ENCODE results near the gene TFCP2L1.
"Not testable (repeated sequence)": the region's sequence is repeated elsewhere in the genome, so short reads cannot be mapped to it uniquely, and the experiment has no call there.

TFCP2L1 gene

GRCh38 chr2:121294881-121295840, 10.2 kb upstream of the TFCP2L1 start:
- DNase-seq, result no peak

- no peak for DNase-seq
Measured at GRCh38 chr2:121293450-121294325, 8.7 kb upstream of the TFCP2L1 start.

DNA sequence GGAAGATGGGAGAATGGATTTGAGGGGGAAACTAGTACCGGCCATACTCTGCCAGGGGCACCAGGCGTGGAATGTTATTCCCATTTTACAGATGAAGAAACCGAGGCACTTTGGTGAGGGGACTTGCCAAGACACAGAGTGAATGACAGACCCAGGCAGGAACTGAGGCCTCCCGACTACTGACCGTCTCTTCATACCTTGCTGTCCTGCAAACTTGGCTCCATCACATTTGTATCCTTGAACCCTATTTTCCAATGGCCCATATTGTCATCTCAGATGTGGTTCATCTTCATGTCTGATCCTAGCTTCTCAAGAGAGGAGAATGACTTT, 6.2 kb upstream of the TFCP2L1 start:
- no peak for DNase-seq

- no peak for DNase-seq
Measured at GRCh38 chr2:121289271-121289670, 4.3 kb upstream of the TFCP2L1 start.

GRCh38 chr2:121288454-121289231, 3.6 kb upstream of the TFCP2L1 start:
- DNase-seq, result no peak

DNA sequence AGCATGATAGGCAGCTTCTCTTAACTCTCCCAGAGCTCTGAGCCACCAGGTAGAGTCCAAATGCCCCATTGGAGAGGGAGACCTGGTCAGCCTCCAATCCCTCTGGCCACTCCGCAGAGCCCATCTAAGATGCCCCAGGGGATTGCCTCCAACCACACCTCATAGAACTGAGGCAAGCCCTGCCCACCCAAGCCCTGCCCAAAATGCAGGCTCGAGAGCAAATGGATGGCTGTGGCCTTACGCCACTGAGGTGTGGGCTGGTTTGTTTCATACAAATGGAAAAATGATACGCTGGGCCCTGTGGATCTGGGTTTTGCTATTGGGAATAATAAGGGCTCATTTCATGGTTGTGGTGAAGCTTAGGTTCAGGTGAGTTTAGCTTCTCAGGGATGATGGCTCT, 3.0 kb upstream of the TFCP2L1 start:
- no peak for DNase-seq

DNA sequence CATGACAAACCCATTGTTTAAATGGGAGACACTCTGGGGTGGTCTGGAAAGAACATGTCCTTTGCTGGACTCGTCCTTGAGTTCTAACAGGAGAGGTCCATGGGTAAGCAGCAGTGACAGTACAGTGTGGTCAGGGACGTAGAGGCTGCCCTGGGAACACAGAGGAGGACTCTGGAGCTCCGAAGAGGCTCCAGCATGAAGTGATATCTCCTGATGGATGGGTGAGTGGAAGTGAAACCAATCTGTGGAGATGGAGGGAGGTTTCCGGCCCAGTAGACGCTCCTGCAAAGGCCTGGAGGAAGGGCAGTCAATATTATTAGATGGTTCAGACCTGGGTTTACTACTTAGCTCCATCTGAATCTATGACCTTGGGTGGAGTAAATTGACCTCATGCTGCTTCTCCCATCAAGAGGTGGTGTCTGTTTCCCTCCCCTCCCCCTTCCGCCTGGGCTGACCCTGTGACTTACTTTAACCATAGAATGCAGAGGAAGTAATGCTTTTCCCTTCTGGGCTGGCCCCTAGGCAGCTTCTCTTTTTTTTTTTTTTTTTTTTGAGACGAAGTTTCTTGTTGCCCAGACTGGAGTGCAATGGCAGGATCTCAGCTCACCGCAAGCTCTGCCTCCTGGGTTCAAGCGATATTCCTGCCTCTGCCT, 2.3 kb upstream of the TFCP2L1 start:
- no peak for DNase-seq

- DNase-seq, result no peak
Measured at GRCh38 chr2:121286506-121286905, 1.5 kb upstream of the TFCP2L1 start.

DNA sequence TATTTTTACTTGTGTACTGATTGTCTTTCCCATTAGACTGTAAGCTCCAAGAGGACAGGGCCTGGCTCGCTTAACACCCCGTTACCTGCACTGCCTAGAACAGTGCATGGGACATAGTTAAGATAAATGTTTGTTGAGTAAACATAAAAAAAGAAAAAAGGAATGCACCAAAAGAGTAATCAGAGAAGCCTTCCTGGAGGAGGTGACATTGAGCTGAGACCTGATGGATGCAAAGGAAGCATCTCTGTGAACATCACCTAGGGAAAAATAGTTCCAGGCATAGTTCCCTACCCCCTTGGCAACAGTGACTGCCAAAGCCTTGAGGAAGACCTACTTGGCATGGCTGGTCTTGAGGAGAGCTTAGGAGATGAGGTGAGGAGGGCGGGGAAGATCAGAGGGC, 924 bp upstream of the TFCP2L1 start:
- DNase-seq, result no peak

DNA sequence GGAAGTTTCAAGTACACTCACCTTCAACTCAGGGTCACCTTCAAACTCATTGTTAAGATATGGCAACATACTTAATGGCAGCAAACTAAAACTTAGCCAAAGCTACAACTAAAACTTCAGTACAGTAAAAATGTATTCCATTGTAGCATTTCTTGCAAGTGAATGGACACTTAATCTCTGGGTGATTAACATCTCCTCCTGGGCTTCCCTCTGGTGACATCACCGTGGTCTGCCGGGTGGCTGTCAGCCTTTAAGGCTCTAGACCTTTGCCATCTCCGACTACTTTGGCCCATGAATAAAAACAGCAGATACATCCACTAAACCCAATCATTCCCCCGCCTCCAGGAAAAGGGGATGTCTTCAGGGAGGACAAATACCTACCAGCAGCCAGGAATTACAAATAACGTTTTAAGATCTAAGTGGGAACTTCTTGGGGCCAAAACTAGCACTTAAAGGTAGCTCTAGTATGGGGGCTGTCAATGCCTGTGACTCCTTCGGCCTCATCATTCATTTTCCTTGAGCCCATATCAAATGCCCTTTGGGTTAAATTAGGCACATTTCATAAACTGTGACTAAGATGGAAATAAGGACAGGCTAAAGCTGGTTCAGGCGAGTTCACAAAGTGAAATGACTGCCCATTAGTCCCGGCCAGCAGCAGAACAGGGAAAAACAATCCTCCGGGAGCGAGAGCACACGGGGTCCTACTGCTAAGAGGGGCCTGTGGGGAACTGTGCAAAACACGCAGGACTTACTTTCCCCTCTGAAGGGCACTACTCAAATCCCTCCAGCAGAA, 1.1 kb downstream of the TFCP2L1 start:
- DNase-seq, result no peak

DNA sequence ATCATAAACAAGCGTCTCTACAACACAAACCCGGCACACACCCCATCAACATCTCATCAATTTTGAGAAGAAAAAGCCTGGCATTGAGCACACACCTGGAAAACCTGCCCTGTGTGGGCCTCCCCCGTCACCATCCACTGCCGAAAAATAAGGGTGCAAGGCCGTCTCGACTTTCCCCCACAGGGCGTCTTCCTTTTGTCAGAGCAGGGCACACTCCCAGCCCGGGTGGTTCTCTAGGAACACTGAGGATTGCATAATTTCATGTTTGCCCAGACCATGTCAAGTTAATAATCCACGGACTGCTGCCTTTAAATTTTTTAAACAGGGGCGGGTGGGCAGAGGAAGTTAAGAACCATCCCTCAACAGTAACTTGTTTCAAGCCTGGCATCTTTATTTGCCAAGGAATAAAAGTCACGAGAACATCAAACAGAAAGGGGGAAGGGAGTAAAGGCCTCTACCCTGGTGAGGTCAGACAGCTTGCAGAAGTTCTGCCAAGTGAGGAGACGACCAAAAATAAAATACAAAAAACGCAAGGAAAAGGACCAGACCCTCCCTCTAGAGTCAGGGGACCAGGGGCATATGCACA, 2.1 kb downstream of the TFCP2L1 start:
- DNase-seq, result no peak

DNA sequence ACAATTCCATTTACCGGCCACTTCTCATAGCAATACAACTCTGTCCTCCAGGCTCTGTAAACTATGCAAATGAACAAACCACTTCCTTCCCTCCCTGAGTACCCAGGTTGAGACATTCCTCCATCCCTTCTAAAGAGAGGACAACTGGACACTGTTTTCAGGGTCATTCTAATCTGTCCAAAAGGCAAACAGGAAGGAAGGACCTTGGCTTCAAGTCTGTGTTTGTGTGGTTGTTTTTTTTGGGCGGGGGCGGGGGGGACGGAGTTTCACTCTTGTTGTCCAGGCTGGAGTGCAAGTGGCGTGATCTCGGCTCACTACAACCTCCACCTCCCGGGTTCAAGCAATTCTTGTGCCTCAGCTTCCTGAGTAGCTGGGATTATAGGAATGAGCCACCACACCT, 3.3 kb downstream of the TFCP2L1 start:
- DNase-seq, result no peak

DNA sequence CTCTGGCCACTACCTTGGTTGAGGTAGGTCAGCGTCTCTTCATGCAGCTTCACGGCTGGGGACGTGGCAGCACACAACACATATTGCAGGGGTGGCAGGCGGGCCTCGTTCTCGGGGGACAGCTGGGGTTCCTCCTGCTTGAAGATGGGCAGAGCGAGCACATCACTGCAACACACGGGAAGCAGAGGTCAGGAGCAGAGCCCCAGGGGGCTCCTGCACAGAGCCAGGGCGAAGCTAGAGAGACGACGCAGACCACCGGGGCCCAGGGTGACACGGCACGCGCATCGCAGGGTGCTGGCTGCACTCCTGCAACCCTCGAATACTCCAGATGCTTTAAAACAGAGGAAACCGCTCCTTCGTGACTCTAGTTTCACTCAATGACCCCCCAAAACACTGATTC, 3.9 kb downstream of the TFCP2L1 start:
- DNase-seq, result no peak

GRCh38 chr2:121279476-121280220, 5.4 kb downstream of the TFCP2L1 start:
- no peak for DNase-seq

GRCh38 chr2:121276341-121276740, 8.7 kb downstream of the TFCP2L1 start:
- DNase-seq, result no peak

DNA sequence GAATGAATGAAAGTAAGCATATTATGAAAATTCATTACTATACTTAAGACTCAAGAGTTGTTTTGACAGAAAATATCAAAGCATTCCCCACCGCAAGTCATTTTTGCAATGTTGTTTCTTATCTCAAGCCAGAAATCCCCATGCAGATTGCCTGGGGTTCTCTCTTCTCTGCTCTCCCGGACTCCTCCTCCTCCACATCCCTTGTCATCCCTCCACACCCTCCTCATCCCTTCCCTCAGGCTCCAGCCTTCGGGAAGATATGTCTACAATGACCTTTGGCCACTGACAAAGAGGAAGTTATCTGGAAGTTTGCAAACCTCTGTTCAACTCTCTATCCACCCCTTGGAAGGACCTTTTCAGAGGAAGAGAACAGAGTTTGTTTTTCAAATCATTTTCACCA, 11.9 kb downstream of the TFCP2L1 start:
- no peak for DNase-seq

- no peak for DNase-seq
Measured at GRCh38 chr2:121272596-121272995, 12.4 kb downstream of the TFCP2L1 start.

DNA sequence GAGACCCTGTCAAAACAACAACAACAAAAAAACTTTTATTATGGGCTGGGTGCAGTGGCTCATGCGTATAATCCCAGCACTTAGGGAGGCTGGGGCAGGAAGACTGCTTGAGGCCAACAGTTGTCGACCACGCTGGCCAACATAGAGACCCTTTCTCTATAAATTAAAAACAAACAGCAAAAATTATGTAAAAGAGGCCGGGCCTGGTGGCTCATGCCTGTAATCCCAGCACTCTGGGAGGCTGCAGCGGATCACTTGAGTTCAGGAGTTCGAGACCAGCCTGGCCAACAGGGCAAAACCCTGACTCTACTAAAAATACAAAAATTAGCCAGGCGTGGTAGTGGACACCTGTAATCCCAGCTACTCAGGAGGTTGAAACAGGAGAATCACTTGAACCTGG, 15.6 kb downstream of the TFCP2L1 start:
- DNase-seq, result not testable (repeated sequence)

DNA sequence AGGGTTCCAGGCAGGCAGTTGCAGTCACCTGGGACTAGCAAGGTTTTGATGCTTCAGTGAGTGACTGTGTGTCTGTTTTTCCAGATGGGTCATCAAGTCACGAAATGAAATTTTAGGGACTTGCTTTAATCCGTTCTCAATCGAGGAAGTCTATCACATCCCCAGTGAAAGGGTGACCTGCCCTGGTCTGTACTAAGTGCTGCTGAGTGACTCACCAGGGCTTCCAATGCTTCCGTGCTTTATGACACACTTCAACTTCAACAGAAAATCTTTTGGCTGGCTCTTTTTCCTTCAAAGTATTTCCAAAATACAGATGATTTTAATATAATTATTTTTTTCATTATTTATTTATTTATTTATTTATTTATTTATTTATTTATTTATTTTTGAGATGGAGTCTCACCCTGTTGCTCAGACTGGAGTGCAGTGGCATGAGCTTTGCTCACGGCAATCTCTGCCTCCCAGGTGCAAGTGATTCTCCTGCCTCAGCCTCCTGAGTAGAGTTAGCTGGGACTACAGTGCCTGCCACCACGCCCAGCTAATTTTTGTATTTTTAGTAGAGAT, 18.4 kb downstream of the TFCP2L1 start:
- no peak for DNase-seq

DNA sequence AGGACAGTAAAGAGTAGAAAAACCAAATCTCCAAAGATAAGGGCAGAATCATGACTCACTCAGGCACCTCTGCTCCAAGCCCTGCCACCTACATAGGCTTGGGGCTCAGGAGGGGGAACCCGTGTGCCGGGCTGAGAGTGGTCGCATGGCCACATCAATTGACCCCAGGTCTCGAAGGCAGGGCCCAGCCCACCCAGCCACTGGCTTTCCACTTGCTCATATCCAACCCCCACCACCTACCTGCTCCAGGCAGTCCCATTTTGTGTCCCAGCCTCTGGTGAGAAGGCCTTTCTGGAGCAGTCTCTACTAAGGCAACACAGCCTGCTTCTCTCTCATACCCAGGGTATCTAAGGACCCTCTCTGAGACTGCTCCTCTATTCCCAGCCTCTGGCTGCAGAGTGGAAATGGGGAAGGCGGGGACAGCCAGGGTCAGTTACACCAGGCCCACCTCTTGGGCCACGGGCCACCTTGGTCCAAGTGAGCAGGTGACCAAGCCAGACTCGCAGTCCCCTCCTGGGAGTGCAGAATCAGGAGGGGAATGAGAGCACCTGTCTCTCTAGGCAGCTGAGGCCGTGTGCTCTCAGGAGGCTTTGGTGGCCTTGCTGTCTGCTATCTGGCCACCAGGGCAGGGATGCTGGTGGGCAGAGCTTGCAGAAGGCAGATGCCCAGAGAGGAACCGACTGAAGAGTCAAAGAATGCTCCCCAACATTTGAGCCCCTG, 20.8 kb downstream of the TFCP2L1 start:
- no peak for DNase-seq
